BE2C (cell line): ENCODE results near the gene CST5.
"Not testable (repeated sequence)": the region's sequence is repeated elsewhere in the genome, so short reads cannot be mapped to it uniquely, and the experiment has no call there.

Experiments used
- DNase-seq: peaks from one replicate; pipeline ENCODE4 v3.0.0-alpha.2; 2020
- H3K27me3 ChIP-seq: fragments of 250-450 bp; sonication (Bioruptor Pico); 2 replicates; pipeline ENCODE4 v1.5.1; 2020; ENCODE audit warnings: mild to moderate bottlenecking
- H3K36me3 ChIP-seq: fragments of 250-450 bp; sonication (Bioruptor Pico); 2 replicates; pipeline ENCODE4 v1.5.1; 2020; ENCODE audit warnings: mild to moderate bottlenecking
- H3K4me1 ChIP-seq: fragments of 250-450 bp; sonication (Bioruptor Pico); 2 replicates; pipeline ENCODE4 v1.5.1; 2020
- H3K4me3 ChIP-seq: 2 replicates; pipeline ENCODE4 v1.5.1; 2011; ENCODE audit warnings: low read depth, low read length
- H3K9me3 ChIP-seq: fragments of 250-450 bp; sonication (Bioruptor Pico); 2 replicates; pipeline ENCODE4 v1.5.1; 2020
- CTCF ChIP-seq: IDR thresholded peaks from 2 replicates; pipeline ENCODE4 v1.5.1; 2012; ENCODE audit warnings: mild to moderate bottlenecking, low read depth, low read length

Gene CST5

GRCh38 chr20:23907579-23907978 lies 28.0 kb upstream of the CST5 start:
- no peaks in the 10 kb centered on the region; the same call in 1 of the 2 replicates for H3K9me3 ChIP-seq
- no peaks in the 10 kb centered on the region for H3K27me3 ChIP-seq
- no peak overlapping the region for H3K4me3 ChIP-seq
- no peaks in the 10 kb centered on the region for H3K4me1 ChIP-seq
- H3K36me3 ChIP-seq = no peaks in the 10 kb centered on the region
- no peak for DNase-seq
- no peak for TF ChIP-seq CTCF

GRCh38 chr20:23902396-23902795 lies 22.8 kb upstream of the CST5 start:
- H3K27me3 ChIP-seq, H3K4me3 ChIP-seq, H3K9me3 ChIP-seq, DNase-seq, H3K4me1 ChIP-seq, H3K36me3 ChIP-seq: not testable (repeated sequence)

GRCh38 chr20:23890867-23891266 lies 11.3 kb upstream of the CST5 start:
- DNase-seq, H3K36me3 ChIP-seq: not testable (repeated sequence)

GRCh38 chr20:23889775-23890187 lies 10.2 kb upstream of the CST5 start:
- Histone ChIP-seq H3K36me3 (no peaks in the 10 kb centered on the region), H3K27me3 (no peaks in the 10 kb centered on the region)
- DNase-seq = peak; percentile 53

More at GRCh38 chr20:23890867-23891266, 11.3 kb upstream of the CST5 start:
- not testable (repeated sequence) for H3K4me3 ChIP-seq, H3K27me3 ChIP-seq, H3K9me3 ChIP-seq, H3K4me1 ChIP-seq

GRCh38 chr20:23887856-23888255 lies 8.3 kb upstream of the CST5 start:
- Histone ChIP-seq H3K36me3 (no peaks in the 10 kb centered on the region), H3K4me1 (no peaks in the 10 kb centered on the region), H3K27me3 (no peaks in the 10 kb centered on the region), H3K4me3 (no peak overlapping the region), H3K9me3 (no peaks in the 10 kb centered on the region)
- DNase-seq = no peak
- no peak for TF ChIP-seq CTCF

More at GRCh38 chr20:23889775-23890187, 10.2 kb upstream of the CST5 start:
- H3K9me3 ChIP-seq = no peaks in the 10 kb centered on the region
- H3K4me1 ChIP-seq = no peaks in the 10 kb centered on the region
- peak; percentile 61 for TF ChIP-seq CTCF
- no peak overlapping the region for H3K4me3 ChIP-seq

GRCh38 chr20:23884771-23885162 lies 5.2 kb upstream of the CST5 start:
- H3K4me3 ChIP-seq = no peak overlapping the region
- no peak for DNase-seq
- H3K4me1 ChIP-seq = no peaks in the 10 kb centered on the region
- TF ChIP-seq CTCF = no peak
- no peaks in the 10 kb centered on the region for H3K9me3 ChIP-seq
- H3K27me3 ChIP-seq = no peaks in the 10 kb centered on the region
- H3K36me3 ChIP-seq = no peaks in the 10 kb centered on the region

- no peak for DNase-seq
- no peak overlapping the region for H3K4me3 ChIP-seq
- TF ChIP-seq CTCF = no peak
- H3K36me3 ChIP-seq = no peaks in the 10 kb centered on the region
- H3K4me1 ChIP-seq = no peaks in the 10 kb centered on the region
- H3K9me3 ChIP-seq = no peaks in the 10 kb centered on the region
- no peaks in the 10 kb centered on the region for H3K27me3 ChIP-seq
These were observed 4.7 kb upstream of the CST5 start for GRCh38 chr20:23884136-23884770.
